ENCODE results near the gene FCN3. TPM values are rescaled to one million over a fixed set of nuclear protein-coding genes. Genes with fewer than 3 reads are reported as not detected.

Gene FCN3
- total and polyA plus RNA-seq, 9 of the 15 experiments (the other 6 are each of a cell fraction or from before 2014, with no cell fraction given) = 0.49 TPM; not detected in 8

- no peak for TF ChIP-seq ZHX1 (conservative IDR thresholded peaks at IDR 0.05; ENCODE audit: low read length)
- TF ChIP-seq ZNF263 (CRISPR knock-in tag; IDR thresholded peaks at IDR 0.05; ENCODE audit: borderline replicate concordance) = no peak; the same call in 1 of the 2 replicates
- no peak for TF ChIP-seq ADNP (tag; IDR thresholded peaks at IDR 0.05)
- no peak for TF ChIP-seq ZBTB8A (IDR thresholded peaks at IDR 0.05; ENCODE audit: partially characterized antibody)
- TF ChIP-seq NCOA4 (IDR thresholded peaks at IDR 0.05; ENCODE audit: partially characterized antibody) = no peak
- no peak for TF ChIP-seq DEAF1 (CRISPR knock-in tag; IDR thresholded peaks at IDR 0.05)
- TF ChIP-seq ZNF431 (CRISPR knock-in tag; IDR thresholded peaks at IDR 0.05) = no peak
- no peak for TF ChIP-seq TFAM (CRISPR knock-in tag; conservative IDR thresholded peaks at IDR 0.05)
- no peak for TF ChIP-seq REST (IDR thresholded peaks at IDR 0.05; ENCODE audit: borderline replicate concordance)
- TF ChIP-seq REST (CRISPR knock-in tag; IDR thresholded peaks at IDR 0.05; ENCODE audit: low read depth) = no peak
- no peak for TF ChIP-seq ZNF140 (CRISPR knock-in tag; IDR thresholded peaks at IDR 0.05)
- peak; percentile 54 to 77; a peak in 2 of 4 replicates for TF ChIP-seq MAZ (CRISPR knock-in tag; conservative IDR thresholded peaks at IDR 0.05 in 1 of 2, IDR thresholded peaks at IDR 0.05 in 1 of 2)
- TF ChIP-seq ZBTB5 (IDR thresholded peaks at IDR 0.05) = no peak
Observed at GRCh38 chr1:27341525-27342252, 32.9 kb downstream of the FCN3 start, which contains the start of gene SYTL1 (continued).
